HTERT RPE-1 (cell line): ENCODE measurements around the gene EDNRA.

ENCODE experiments used
- in situ Hi-C: fragments of 300-500 bp; cut with MboI; formaldehyde crosslinking; loops from 4 replicates; pipeline ENCODE4 v1.14.3; 2020; ENCODE audit warnings: low sequenced_read_pairs

Gene EDNRA

DNA sequence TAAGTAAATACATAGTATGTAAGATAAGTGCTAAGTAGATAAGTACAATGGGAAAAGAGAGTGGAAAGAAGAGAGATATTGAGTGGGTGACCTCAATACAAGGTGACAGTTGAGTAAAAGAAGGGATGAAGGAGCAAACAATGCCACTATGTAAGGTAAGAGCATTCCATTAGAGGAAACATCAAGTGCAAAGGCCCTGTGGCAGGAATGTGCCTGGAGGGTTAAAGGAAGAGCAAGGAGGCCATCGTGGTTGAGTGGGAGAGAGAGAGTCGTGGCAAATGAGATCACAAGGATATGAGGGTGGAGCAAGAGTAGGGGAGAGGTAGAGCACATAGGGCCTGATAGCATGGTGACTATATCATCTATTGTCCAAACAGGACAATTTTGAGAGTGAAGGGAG is 13.4 kb downstream of the EDNRA start:
- in situ Hi-C loops = no loop called here

- in situ Hi-C loops = no loop called here
These were observed 15.6 kb downstream of the EDNRA start for GRCh38 chr4:147496500-147496899.

DNA sequence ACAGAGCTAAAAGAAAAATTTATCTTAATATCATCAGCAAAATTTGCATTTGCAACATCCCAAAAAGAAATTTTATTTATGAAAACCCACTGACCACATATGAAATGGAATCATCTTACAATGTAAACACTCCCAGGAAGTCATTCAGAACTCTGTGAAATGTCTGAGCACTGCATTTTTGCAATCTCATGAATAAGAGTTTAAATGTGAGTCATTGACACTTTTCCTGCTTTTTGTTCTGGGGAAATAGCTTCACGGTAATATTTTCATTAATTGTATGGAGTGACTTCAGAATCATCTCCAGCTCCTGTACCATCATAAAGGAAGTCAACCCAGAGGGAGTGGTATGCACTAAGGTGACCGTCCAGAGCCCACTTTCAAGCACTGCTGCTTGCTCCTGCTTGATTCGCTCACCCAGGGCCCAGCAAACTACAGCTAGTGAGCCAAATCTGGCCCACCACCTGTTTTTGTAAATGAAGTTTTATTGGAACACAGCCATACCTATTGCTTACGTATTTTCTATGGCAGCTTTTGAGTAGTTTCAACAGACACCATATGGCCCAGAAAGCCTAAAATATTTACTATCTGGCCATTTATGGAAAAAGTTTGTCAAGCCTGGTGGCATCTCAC is 17.2 kb downstream of the EDNRA start:
- in situ Hi-C loops = no loop called here

- in situ Hi-C loops = no loop called here
These were observed 27.4 kb downstream of the EDNRA start for GRCh38 chr4:147508346-147508745.

DNA sequence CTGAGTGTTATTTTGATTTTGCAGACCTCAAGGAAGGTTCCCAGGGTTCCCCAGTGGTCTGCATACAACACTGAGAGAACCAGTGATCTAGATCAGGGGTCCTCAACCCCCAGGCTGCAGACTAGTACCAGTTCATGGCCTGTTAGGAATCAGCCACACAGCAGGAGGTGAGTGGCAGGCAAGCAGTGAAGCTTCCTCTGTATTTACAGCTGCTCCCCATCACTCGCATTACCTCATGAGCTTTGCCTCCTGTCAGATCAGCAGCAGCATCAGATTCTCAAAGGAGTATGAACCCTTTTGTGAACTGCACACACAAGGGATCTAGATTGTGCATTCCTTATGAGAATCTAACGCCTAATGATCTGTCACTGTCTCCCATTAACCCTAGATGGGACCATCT is 28.5 kb downstream of the EDNRA start:
- in situ Hi-C loops = no loop called here

DNA sequence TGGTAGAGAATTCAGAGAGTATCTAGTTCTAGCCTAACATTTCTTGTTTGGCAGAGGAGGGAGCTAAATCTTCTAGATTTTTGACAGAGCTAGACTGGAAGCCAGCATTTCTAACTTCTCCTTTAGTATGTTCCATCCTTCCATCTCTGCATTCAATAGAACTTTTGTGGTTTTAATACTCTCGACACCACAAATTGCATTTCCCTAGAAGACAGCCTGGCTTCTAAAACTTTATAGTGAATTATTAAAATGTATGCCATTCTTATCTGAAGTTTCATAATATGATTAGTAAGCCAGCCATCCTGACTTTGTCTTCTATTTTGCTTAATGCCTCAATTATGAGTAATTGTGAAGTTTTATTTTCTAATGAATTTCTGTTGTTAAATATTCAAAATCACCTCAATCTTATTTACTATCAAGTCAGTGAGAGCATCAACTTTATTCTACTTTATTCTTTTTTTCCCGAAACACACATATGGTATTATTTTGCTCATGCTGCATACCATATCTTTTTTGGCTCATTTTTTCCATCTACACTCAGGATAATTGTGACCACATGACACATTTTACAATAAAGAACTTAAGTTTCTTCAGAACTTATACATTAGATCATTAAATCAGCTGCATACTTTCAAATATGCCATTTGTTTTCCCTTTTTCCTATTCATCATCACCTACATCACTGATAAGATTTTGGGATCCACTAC is 30.2 kb downstream of the EDNRA start:
- in situ Hi-C loops = no loop called here

DNA sequence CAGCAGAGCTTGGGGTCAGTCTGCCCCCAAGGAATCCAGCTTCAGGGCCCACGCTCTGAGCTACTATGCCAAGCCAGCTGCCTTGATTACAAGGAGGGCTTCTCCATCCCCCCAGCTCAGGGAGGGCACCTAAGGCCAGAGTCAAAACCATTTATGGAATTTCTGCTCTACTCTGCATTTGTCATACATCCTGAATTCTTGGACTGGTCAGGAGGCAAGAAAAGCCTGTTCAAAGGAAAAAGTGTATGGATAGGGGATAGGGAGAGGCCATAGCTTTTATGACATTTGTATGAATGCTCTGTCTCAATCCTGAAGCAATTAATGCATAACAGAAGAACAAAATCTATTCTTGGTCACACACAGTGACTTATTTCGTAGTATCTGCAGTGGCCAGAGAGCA is 32.2 kb downstream of the EDNRA start:
- in situ Hi-C loops = no loop called here

- in situ Hi-C loops = no loop called here
These were observed 33.1 kb downstream of the EDNRA start for GRCh38 chr4:147513952-147514351.

DNA sequence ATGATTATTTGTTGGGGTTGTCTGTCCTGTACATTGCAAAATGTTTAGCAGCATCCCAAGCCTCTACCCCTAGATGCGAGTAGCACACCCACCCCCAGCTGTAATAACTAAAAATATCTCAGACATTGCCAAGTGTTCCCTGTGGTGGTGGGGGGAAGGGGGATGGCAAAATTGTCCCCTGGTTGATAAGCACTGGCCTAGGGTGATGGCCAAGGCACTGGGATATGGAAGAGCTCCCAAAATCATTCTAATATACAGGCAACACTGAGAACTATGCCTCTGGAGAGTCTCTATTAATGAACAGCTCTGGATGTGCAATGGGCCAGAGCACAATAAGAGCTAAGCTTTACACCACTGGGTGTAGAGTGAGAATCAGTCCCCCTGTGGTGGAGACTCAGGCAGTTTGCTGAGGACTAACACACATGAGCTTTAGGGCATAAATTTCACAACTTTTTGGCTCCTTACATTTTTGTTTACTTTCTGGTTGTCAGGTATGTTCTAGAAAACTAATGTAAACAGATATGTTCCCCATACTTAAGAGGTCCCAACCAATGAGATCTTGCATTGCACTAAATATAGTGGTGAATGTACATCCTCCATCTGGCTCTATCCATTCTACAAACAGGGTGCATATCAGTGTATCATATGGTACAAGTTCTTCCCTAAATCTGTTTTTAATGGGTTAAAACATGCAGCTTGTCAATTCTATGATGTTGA is 34.5 kb downstream of the EDNRA start:
- in situ Hi-C loops = no loop called here

- in situ Hi-C loops = no loop called here
These were observed 35.2 kb downstream of the EDNRA start for GRCh38 chr4:147516133-147516532.

- in situ Hi-C loops = no loop called here
These were observed 37.2 kb downstream of the EDNRA start for GRCh38 chr4:147518086-147518485.

- in situ Hi-C loops = no loop called here
These were observed 38.2 kb downstream of the EDNRA start for GRCh38 chr4:147518846-147519767.

- in situ Hi-C loops = no loop called here
These were observed 43.7 kb downstream of the EDNRA start for GRCh38 chr4:147524601-147525000.

DNA sequence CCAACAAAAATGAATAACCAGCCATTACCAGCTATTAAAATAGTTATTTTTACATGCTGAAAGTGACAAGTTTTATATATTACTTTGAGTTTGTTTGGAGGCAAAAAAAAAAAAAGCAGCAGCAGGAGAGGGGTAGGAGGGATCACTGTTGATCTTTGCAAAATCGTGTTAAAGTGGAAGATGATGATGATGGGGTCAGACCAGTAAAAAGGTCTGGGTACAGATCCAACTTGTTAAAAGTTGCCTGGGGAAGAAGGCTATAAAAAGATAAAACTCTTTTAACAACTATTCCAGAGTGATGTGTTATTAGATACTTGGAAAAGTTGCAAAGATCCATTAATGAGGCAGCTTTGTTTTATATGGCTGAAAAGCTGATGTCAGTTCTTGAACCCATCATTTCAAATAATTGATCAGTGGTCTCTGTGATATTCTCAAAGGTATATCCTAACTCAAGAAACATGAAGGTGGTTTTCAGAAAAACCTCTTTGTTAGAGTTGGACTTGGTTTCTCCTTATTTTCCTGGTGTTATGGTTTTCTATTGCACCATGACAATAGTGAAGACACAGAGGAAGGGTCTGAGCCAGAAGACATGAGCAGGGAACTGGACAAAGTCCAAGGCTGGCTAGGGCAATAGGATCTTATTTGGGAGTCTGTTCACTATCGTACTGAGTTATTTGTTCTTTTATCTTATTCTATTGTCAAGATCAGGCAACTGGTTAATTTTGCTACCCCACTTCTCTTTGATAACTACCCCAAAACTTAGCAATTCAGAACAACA is 44.8 kb downstream of the EDNRA start:
- in situ Hi-C loops = no loop called here

GRCh38 chr4:147526272-147526654 is 45.4 kb downstream of the EDNRA start:
- in situ Hi-C loops = no loop called here

DNA sequence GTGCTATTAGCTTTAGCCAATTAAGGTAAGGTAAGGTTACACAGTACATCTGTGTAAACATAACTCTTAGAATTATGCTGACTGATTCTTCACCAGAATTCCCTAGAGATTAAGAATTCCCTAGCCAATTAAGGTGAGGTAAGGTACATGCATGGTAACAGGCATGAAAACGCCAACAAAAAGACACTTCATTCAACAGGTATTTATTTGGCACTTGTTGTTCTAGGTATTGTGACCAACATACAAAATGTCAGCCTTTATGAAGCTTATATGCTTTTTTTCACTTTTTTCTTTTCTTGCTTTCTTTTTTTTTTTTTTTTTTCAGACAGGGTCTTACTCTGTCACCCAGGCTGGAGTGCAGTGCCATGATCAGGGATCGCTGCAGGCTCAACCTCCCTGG is 47.2 kb downstream of the EDNRA start:
- in situ Hi-C loops = no loop called here

- in situ Hi-C loops = no loop called here
These were observed 49.2 kb downstream of the EDNRA start for GRCh38 chr4:147530134-147530533.

DNA sequence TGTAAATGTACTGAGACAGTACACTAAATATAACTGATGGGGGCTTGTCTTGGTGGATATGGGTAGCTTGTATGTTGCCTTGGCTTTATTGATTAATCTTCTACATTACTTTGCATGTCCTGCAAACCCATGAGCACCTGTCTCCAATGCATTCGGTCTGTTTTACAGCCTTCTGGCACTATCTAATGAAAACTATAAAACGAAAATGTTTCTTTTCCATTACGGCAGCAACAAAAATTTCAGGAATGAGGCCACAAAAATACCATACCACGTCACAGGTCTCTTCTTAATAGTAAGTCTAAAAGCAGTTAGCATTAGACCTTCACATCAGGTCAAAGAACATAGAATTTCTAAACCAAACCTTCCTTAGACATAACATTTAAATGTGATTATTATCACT is 49.8 kb downstream of the EDNRA start:
- in situ Hi-C loops = no loop called here

GRCh38 chr4:147532896-147533295 is 52.0 kb downstream of the EDNRA start:
- in situ Hi-C loops = no loop called here

DNA sequence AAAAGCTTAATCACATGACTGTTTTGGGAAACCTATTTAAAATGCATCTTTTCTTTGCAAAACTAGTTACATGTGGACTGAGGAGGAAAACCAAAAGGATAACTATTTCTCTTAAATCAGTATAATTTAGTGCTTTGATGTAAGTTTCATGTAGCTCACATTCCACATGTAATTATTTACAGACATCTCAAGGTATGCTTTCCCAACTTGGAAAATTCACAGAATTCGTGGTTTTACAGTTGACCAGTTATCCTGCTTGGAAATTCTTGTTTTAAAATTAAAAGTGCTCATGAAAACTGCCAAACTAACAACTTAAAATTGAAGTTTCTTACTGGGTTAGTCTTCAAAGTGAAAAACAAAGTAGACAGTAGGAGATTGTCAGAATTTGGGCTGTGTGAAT is 52.4 kb downstream of the EDNRA start:
- in situ Hi-C loops = no loop called here
